GM18873 (cell line): ENCODE measurements around the gene ESR2.
"Not testable (repeated sequence)": the region's sequence is repeated elsewhere in the genome, so short reads cannot be mapped to it uniquely, and the experiment has no call there.

Experiments
- ATAC-seq: cut with Tn5 transposase; IDR thresholded peaks from one replicate; pipeline ENCODE4 v1.9.1; 2021; ENCODE audit warnings: mild to moderate bottlenecking, moderate library complexity, moderate number of reproducible peaks; ENCODE audit not compliant: unreplicated experiment, low FRiP score

Gene ESR2

DNA sequence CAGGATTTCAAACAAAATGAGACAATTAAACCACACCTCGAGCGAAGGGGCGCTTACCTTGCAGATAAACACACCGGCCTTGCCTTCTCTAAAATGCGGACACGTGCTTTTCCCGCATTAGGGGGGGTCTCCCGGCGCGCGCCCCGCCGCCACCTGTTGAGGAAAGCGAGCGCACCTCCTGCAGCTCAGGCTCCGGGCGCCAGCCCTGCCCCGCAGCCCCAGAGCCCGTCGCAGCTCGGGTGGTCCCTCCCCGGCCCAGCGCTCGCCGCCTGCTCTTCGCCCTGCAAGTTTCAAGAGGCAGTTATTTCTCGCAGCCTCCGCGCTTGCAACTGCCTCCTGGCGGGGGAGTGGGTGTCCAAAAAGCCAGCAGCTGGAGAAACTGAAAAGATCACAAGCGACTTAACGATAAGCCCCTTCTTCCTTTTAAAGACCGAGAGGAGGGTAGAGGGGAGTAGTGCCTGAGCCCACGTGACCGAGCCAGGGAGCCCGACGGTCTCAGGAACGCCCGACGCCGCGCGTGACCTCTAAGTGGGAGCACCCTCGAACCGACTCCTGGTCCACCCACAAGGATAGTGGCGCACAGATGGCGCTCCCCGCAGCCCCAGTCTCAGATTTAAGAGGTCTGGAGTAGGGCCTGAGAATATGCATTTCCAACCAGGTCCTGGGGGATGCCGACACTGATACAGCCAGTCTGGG lies at the start of gene ESR2:
ESR2 (minus strand) TSS at position 396 of the 696 bp plus-strand sequence. CDS start 11,386 bp downstream, outside the sequence.
- ATAC-seq: peak; percentile 23

DNA sequence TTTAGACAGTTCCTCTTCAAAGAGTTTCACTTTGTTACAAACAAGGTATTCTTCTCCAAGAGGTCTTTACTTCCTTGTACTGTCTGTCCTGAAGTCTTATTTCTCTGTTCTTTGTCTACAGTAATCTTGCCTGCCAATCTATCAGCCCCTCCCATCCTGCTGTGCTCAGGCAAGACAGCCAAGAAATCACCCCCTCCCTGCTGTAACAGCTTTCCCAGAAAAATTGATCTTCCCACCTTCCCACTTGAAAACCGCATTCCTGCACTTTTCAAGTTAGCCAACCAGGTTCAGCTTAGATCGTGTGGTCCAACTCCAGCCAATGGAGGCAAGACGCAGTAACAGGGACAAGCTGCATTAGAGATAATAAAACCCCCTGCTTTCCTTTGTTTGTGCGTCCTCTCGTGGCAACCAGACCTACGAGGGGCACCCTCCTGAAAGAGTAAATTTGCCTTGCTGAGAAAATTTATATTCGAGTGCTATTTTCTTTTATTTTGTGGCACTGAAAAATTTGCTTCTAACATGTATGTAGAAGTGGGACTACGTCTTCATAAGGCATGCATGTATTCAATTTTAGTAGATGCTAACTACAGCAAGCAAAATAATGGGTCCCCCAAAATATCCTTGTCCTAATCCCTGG lies 46.5 kb upstream of the ESR2 start:
- ATAC-seq: no peak

DNA sequence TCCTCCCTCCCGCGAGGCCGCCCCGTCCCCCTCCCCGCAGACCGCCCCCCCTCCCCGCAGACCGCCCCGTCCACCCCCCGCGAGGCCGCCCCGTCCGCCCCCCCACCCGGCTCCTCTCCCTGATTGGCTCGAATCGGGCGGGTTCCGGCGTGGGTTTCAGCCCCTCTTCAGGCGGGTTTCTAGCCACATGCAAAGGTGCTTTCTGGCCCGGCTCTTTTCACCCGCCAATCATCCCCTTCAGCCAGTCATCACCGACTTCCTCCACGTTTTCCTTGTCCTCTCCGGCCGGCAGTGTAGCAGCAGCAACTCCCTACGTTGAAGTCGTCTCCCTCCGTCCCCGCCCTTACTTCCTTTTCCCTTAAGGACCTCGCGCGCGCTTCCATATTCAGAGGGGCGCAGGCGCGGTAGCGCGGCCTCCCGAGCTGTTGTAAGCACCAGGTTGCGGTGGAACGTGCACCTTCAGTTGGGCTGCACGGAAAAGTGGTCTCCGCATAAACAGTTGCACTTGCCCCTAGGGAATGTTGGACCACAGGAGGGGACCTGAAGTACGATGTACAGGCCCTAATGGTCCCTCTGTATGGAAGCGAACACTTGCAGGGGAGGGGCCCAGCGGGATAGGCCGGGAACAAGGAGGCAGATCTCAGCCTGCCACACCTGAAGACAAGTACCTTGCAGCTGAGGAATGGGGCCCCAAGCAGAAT lies 44.6 kb upstream of the ESR2 start:
- ATAC-seq: peak; percentile 78

DNA sequence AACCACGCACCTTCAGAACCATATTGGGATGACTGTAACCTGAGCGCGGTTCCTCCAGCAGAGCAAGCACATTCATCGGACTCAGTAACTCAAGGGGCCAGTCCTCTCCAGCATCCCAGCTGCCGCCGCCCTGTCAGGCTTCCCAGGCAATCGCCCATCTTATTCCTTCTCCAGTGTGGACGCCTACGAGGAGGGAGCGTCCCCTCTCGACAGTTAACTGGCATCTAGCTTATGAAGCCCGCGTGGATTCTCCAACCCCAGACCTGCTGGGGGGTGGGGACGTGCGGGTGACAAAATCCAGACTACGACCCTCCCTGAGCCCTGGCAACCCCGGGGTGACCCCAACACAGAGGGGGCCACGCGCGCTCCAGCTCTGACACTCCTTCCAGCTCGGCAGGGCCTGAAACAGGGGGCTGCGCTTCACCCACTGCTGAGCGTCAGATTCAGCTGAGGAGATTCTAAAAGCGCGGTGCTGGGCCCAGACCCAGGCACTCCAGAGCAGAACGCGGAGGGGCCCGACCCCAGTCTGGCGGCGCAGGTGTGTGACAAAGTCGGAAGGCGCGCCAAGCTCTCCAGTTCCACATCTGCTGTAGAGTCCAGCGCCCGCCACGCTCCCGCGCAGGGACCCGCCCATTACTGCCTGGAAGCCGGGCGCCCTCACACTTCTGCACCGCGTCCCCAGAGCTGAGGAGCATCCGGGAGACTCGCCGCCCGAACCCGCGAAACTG lies 43.9 kb upstream of the ESR2 start:
- peak; percentile 43 for ATAC-seq

DNA sequence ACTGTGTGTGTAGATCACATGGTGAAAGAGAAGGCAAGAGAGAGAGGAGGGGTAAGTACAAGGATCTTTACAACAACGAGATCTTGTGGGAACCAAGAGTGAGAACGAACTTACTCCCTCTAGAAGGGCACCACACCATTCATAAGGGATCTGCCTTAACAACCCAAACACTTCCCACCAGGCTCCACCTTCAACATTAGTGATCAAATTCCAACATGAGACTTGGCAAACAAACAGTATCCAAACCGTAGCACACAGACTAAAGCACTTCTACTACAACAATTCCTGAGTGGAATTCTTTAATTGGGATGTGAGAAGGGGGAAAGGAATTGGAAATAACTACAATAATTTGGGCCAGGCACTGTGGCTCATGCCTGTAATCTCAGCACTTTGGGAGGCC lies 35.0 kb upstream of the ESR2 start:
- ATAC-seq: no peak

DNA sequence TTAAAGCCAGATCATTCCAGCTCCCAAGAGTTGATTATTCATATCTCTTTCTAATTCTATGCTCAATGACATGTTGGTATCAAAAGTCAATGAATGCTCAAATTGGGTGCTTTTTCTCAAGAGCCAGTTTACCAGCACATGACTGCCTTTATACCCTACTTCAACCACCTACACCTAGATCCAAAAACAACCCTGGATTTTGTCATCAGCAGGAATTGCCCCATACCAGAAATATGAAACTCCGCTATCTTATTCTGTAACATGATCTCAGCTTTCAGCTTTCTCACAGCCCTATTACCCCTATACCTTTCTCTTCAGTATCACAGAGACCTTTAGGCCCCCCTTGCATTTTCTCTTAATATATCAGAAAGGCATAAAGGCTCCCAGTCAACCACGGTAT lies 32.3 kb upstream of the ESR2 start:
- ATAC-seq: no peak

DNA sequence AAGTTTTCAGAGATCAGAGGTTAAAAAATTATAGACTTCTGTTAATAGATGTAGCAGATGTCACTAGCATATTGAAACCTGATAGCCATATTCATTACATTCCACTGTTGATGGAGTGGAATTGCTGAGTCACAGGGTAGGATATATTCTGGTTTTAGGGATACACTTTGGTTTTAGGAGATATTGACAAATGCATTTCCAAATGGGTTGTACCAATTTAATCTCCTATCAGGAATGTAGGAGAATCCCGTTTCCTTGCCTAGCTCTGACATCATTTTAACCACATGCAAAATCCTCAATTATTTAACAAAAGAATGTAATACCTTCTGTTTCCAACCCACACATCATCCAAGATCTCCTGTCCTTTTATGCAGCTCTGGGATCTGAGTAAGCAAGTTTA lies 30.7 kb upstream of the ESR2 start:
- ATAC-seq: no peak

DNA sequence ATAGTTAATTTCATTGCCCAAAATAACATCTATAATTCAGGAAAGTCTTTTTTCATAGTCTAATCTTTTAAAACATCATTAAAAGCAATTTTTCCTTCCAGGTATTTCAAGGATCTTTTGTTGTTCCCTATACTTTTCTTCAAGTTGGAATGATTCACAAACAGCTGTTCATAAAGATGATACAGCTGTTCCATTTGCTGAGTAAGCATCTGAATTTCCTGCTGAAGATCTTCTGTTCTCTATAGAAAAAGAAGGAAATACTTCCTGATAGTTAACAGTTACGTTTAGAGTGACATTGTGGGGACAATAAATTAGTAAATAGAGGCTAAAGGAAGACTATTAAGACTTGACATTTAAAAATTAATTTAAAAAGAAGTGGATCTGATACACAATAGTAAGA lies 30.3 kb upstream of the ESR2 start:
- ATAC-seq: no peak

DNA sequence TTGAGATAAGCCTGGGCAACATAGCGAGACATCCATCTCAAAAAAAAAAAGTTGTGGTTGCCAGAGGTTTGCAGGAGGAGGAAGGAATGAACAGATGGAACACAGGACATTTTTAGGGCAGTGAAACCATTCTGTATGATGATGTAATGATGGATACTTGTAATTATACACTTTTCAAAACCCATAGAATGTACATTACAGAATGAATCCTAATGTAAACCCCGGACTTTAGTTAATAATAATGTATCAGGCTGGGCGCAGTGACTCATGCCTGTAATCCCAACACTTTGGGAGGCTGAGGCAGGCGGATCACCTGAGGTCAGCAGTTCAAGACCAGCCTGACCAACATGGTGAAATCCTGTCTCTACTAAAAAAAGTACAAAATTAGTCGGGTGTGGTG lies 26.2 kb upstream of the ESR2 start:
- not testable (repeated sequence) for ATAC-seq

DNA sequence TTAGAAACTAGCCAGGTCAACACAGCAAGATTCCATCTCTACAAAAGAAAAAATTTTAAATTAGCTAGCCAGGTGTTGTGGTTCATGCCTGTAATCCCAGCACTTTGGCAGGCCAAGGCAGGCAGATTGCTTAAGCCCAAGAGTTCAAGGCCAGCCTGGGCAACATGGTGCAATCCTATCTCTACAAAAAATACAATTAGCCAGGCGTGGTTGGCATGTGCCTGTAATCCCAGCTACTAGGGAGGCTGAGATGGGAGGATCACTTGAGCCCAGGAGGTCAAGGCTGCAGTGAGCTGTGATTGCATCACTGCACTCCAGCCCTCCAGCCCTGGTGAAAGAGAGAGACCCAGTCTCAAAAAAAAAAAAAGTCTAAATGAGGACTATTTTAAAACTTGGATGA lies 24.5 kb upstream of the ESR2 start:
- ATAC-seq: not testable (repeated sequence)

DNA sequence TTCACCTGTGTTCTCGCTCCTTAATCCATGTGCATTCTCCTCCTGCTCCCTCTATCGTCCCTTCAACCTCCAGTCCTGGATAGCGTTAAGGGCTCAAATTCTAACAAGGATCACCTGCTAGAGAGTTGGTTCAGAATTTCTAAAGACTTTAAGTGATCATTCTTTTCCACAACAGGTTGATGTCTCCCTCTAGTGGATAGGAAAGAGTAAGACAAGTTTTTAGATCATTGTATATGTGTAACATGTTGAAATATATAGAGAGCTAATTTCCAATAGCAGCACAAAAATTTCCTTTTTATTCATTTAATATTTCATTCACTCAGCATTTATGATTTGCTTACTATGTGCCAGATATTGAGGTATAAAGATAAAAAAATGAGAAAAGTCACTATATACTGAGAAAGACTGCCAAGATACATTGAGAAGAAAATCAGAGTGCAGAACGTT lies 9.3 kb upstream of the ESR2 start:
- ATAC-seq: no peak

DNA sequence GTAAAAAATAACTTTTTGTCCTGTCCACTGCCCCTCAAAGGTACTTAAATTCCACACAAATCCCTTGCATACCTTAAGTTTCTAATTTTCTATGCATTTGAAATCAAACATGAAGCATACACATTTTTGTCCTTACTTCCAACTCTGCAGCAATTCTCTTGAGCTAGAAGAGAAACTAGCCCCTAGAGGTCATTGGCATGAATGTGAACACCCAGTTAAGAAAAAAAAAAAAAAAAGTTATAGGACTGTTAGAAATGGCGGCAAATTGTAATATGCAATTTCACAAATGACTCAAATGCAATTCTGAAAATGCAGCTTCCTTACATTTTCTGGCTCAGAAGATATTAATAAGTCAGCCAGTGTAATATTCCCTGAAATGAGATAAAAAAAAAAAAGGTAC lies 4.6 kb upstream of the ESR2 start:
- no peak for ATAC-seq

DNA sequence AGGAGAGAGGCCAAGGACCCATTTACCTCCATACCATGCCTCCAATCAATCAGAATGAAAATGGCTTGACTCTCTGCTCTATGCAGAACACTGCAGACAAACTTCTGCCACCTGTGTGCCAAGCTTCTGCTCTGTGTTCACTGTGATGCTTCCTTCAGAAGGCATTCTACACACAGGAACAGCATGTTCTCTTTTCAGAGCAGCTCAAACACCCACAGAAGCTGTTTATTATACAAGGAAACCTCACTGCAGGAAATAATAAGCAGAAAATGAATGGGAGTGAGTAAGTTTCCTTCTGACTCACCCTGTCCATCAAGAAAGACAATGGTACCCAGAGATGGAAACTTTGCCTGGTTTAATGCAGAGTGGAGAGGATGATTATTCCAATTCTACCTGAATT lies 2.4 kb upstream of the ESR2 start:
- ATAC-seq: no peak

DNA sequence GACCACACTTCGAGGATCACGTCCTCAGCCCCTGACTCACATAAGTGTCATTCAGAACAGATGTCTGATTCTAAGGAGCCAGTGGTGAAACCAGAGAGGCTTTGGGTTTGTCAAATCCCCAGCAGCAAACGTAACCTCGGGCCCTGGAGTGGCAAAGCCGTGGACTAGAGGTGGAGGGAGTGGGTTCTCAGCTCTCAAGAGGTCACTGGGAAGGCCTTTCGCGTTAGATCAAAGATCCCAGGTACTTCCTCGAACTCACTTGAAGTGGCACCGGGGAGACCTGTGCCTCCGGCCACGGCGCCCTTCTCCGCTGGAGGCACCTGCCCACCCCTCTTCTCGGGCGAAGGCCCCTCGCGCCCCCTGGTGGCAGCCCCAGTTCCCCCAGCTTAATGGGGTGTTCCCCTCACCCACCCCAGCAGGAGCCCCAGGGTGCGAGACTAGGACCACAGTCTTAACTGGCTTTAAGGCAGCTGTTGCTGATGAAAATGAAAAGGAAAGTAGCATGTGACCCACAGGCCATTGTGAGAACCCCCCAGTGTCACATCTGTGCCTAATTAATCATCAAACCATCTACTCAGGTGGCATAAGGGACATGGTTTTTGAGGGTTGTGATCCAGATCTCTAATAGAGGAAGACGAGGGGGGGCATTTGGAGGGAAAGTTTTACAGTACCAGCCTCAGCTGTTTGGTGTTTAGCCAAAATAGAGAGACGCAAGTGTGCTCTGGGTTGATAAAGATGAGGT lies 672 bp upstream of the ESR2 start:
- ATAC-seq: peak; percentile 52

DNA sequence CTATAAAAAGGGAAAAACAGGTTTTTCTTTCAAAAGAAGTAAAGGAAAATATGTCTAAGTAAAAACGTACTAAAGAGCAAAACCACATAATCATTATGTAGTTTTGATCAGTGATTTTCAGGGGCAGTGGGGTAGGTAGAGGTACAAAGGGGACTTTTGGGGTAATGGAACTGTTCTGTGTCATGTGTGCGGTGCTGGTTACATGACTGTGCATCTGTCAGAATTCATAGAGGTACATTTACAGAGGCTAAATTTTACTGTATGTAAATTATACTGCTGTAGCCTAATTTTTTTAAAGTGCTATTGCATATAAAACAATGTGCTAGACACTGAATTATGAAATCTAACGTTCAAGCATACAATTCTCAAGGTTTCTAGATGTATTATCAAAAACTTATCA lies 2.0 kb downstream of the ESR2 start:
- ATAC-seq: no peak

DNA sequence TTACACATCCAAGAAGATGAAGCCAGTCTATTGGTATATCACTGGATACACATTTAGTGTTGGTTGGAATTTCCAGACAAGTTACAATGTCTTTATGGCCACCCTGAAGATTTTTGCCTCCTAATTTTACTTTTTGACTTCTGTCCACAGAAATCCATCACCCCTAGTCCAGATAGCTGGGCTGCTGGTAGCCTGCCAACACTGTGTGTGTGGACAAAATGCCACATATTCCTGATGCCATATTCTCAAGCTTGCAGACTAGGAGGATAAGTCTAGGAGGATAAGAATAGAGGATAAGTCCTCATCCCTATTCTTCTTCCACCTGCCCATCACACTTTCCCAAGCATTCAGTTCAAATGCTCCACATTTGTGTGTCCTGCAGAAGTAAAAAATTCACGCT lies 4.6 kb downstream of the ESR2 start:
- ATAC-seq: no peak

DNA sequence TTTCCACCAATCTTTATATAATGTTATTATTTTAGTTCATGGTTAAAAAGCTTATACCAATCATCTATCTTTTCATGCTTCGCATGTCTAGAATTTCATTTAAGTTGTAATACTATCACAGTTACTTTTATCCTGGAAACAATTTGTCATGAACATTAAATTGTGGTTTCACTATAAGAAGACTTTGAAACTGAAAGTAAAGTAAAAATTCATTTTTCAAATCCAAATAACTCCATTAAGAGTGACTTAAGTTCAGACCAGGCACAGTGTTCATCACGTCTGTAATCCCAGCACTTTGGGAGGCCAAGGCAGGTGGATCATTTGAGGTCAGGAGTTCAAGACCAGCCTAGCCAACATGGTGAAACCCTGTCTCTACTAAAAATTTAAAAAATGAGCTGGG lies 12.4 kb downstream of the ESR2 start:
- ATAC-seq: no peak

DNA sequence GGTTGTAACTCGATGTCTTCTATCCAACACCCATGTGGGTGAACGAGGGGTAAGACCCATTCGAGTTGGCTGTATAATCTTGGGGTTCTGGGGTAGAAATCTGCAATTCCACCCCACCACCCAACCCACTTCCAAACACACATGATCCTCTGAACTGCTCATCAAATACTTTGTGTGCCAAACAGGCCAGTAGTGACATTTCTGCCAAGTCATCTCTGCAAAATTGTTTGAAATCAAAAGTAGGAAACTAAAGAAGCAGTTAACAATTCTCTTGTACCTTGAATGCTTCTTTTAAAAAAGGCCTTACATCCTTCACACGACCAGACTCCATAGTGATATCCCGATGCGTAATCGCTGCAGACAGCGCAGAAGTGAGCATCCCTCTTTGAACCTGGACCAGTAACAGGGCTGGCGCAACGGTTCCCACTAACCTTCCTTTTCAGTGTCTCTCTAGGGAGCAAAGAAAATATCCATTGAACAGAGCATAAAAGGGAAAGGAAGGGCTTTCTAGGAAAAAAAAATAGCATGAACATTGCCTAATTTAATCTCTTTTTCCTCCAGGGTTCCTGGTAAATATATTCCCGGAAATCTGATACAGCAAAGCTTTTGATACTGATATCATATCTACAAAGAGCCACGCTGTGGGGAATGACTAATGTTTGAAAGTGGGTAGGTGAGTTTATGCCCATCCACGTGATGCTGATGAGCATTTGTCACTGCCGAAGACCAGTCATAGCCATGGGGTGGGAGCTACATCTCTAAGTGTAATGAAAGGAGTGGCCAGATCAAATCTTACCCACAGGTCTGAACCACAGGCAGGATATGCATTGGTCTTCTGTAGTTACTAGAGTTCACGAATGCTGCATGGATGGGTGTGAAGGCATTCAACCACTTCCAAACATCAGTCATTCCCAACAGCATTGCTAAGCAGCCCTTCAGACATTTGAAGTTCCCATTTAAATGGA lies 14.2 kb downstream of the ESR2 start:
- ATAC-seq: no peak

DNA sequence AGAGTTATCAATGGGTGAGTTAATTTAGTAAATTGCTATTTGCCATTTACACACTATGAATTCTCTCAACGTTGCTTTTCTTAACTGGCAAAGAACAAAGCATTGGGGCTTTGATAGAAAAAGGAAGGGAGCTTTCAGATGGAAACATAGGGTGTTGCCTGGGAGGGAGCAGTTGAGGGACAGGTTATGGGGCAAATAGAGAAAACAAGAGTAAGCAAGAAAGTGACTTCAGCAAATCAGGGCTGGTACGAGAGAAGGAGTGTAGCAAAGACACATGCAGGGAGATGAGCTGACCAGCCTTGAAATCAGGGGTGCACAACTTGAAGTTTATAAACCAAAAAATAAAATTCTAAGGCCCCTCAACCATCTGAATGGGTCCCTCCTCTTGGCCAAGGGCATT lies 15.7 kb downstream of the ESR2 start:
- no peak for ATAC-seq
